ENCODE data around the gene NPLOC4. TPM values are rescaled to one million over a fixed set of nuclear protein-coding genes. Genes with fewer than 3 reads are reported as not detected.

NPLOC4 gene
- total RNA-seq (2021) (154 and 208 TPM in 2 replicates), Bru-seq, nascent RNA (percentile 95 among the genes with signal in this experiment), BruChase-seq, experiment 1, labeled RNA remaining after a 2-hour chase (percentile 94 among the genes with signal in this experiment), BruChase-seq, experiment 2, labeled RNA remaining after a 6-hour chase (percentile 93 among the genes with signal in this experiment)
- long read RNA-seq, full-length matches to known transcripts, result 110 of 213 reads
- long read RNA-seq, partial matches to known transcripts, result 11 of 213 reads
- long read RNA-seq, other reads (novel, unspliced or antisense), result 92 of 213 reads

- no peaks in the 10 kb centered on the region for H3K9me3 ChIP-seq (ENCODE audit: insufficient read depth, low read depth)
- ChIA-PET CTCF (interaction anchor here (0.6 kb wide), 1 partner anchor 186 kb away, joined by 4 read pairs; no protein-coding TSS in a partner anchor), POLR2A (ENCODE audit: unreplicated experiment) (interaction anchor here (0.6 to 0.7 kb wide), 4 partner anchors 23 to 686 kb away, joined by 4 to 9 read pairs (median 4); no protein-coding TSS in a partner anchor)
- peaks cover 38% of the 10 kb centered on the region for H4K20me1 ChIP-seq (ENCODE audit: insufficient read depth)
- H3K9me2 ChIP-seq (ENCODE audit: insufficient read depth), result no peaks in the 10 kb centered on the region
- intact Hi-C loops (cut with micrococcal nuclease; ENCODE audit: unreplicated experiment), result loop anchor here (1.0 to 5.0 kb wide), 3 partner anchors 30 to 76 kb away; partner anchors contain the start of genes ARL16, CCDC137, HGS and OXLD1
- DNase-seq, result peak; percentile 41 to 92
- H3K4me1 ChIP-seq (replicated peaks; ENCODE audit: insufficient read depth), result peaks cover 11% of the 10 kb centered on the region; the same call in 1 of the 2 replicates
- peaks cover 10% of the 10 kb centered on the region; the same call in 1 of the 2 replicates for H3F3A ChIP-seq (ENCODE audit: insufficient read depth, low read depth)
- no TSS peak for BruUV-seq (replicated peaks)
- H3K27me3 ChIP-seq (ENCODE audit: insufficient read depth, low read depth), result no peaks in the 10 kb centered on the region
- H3K79me2 ChIP-seq (ENCODE audit: low read depth), result peaks cover 50% of the 10 kb centered on the region
- H3K36me3 ChIP-seq (ENCODE audit: low read depth), result no peaks in the 10 kb centered on the region
- H2AFZ ChIP-seq, result peak within 1 kb of the TSS; percentile 85
- H3K4me2 ChIP-seq, result peak within 1 kb of the TSS; percentile 91
- peak within 1 kb of the TSS; percentile 96 for H3K4me3 ChIP-seq
- peak within 1 kb of the TSS; percentile 71 for H3K27ac ChIP-seq
- TF ChIP-seq CTCF (conservative IDR thresholded peaks at IDR 0.05) (no peak), EZH2 (IDR thresholded peaks at IDR 0.05; ENCODE audit: low read depth) (no peak)
Observed at GRCh38 chr17:81636505-81637288, at the start of gene NPLOC4, which contains the start of gene TSPAN10. Gene NPLOC4, minus strand, starts transcription at chr17:81637112. Its CDS starts 182 bp downstream, at chr17:81636930. Gene TSPAN10, plus strand, starts transcription at chr17:81637196. Its CDS starts 5,217 bp downstream, at chr17:81642413.

GRCh38 chr17:81686614-81687013, 49.7 kb upstream of the NPLOC4 start:
- H3K9me3 ChIP-seq (ENCODE audit: insufficient read depth, low read depth), result no peaks in the 10 kb centered on the region
- no peak overlapping the region for H3K4me2 ChIP-seq
- TF ChIP-seq EZH2 (IDR thresholded peaks at IDR 0.05; ENCODE audit: low read depth) (no peak), CTCF (conservative IDR thresholded peaks at IDR 0.05) (no peak)
- DNase-seq, result no peak
- H3K9me2 ChIP-seq (ENCODE audit: insufficient read depth), result no peaks in the 10 kb centered on the region
- H3K27ac ChIP-seq, result no peak overlapping the region
- peaks cover 11% of the 10 kb centered on the region; the same call in 1 of the 2 replicates for H3F3A ChIP-seq (ENCODE audit: insufficient read depth, low read depth)
- intact Hi-C loops (cut with micrococcal nuclease; ENCODE audit: unreplicated experiment), result no loop called here
- ChIA-PET CTCF (no interaction called here), POLR2A (ENCODE audit: unreplicated experiment) (no interaction called here)
- H3K27me3 ChIP-seq (ENCODE audit: insufficient read depth, low read depth), result no peaks in the 10 kb centered on the region
- no TSS peak for BruUV-seq (replicated peaks)
- H2AFZ ChIP-seq, result no peak overlapping the region
- H3K4me1 ChIP-seq (replicated peaks; ENCODE audit: insufficient read depth), result peaks cover 5% of the 10 kb centered on the region
- H3K36me3 ChIP-seq (ENCODE audit: low read depth), result no peaks in the 10 kb centered on the region
- H3K79me2 ChIP-seq (ENCODE audit: low read depth), result peaks cover 54% of the 10 kb centered on the region
- peaks cover 18% of the 10 kb centered on the region for H4K20me1 ChIP-seq (ENCODE audit: insufficient read depth)
- H3K4me3 ChIP-seq, result no peak overlapping the region

GRCh38 chr17:81685108-81685507, 48.2 kb upstream of the NPLOC4 start:
- peaks cover 55% of the 10 kb centered on the region for H3K79me2 ChIP-seq (ENCODE audit: low read depth)
- no peak overlapping the region for H2AFZ ChIP-seq
- no peaks in the 10 kb centered on the region for H3K9me3 ChIP-seq (ENCODE audit: insufficient read depth, low read depth)

More at GRCh38 chr17:81685108-81685507, 48.2 kb upstream of the NPLOC4 start:
- peak; percentile 31 to 60 for DNase-seq
- H3K9me2 ChIP-seq (ENCODE audit: insufficient read depth), result no peaks in the 10 kb centered on the region
- ChIA-PET CTCF (no interaction called here), POLR2A (ENCODE audit: unreplicated experiment) (interaction anchor here (0.7 kb wide), 1 partner anchor 119 kb away, joined by 3 read pairs; no protein-coding TSS in a partner anchor)
- no peaks in the 10 kb centered on the region for H3K27me3 ChIP-seq (ENCODE audit: insufficient read depth, low read depth)
- H3K4me3 ChIP-seq, result peak overlapping the region; percentile 93
- BruUV-seq (replicated peaks), result no TSS peak
- H3K27ac ChIP-seq, result peak overlapping the region; percentile 78
- intact Hi-C loops (cut with micrococcal nuclease; ENCODE audit: unreplicated experiment), result no loop called here
- H3K36me3 ChIP-seq (ENCODE audit: low read depth), result no peaks in the 10 kb centered on the region
- H3F3A ChIP-seq (ENCODE audit: insufficient read depth, low read depth), result peaks cover 11% of the 10 kb centered on the region; the same call in 1 of the 2 replicates
- H3K4me2 ChIP-seq, result peak overlapping the region; percentile 98
- H4K20me1 ChIP-seq (ENCODE audit: insufficient read depth), result peaks cover 13% of the 10 kb centered on the region
- peaks cover 5% of the 10 kb centered on the region for H3K4me1 ChIP-seq (replicated peaks; ENCODE audit: insufficient read depth)
- TF ChIP-seq CTCF (conservative IDR thresholded peaks at IDR 0.05), result no peak
- no peak for TF ChIP-seq EZH2 (IDR thresholded peaks at IDR 0.05; ENCODE audit: low read depth)
